ENCODE data around the gene SPART. TPM values are rescaled to one million over a fixed set of nuclear protein-coding genes. Genes with fewer than 3 reads are reported as not detected.
A peak's percentile ranks its signal among the peaks of the same experiment; 100 is the strongest.

SPART gene
- total RNA-seq, 4 donors from 2014 or later, result 45.6 to 297 (median 135) TPM

DNA sequence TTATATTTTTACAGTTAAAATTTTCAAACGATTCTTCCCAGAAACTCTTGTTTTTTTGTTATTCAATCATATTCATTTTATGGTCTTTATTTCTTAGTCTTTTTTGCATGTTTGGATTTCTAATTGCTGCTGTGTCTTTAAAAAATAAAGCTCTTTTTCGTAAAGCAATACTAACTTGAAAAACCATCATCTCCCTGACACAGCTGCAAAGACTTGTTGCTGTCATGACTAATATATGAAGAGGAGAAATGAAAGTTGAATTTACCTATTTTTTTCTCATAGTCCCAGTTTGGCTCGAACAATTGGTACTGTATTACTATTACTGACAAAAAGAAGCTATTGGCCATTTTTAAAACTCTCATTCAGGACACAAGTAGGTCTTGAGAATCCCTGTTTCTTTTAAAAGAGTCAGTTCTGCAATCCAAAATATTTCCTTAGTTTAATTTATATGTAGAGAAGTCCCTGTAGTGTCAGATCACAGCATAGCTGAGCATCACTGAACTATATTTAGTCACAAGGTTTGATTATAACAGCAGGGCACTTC is 12.1 kb upstream of the SPART start:
- Histone ChIP-seq H3K27ac (peak overlapping the region; percentile 50 to 62), H3K4me1 (peaks cover 0 to 11% of the 10 kb centered on the region in 2 donors)
- intact Hi-C loops (cut with DNase I; ENCODE audit: low total_unique reads), result no loop called here

GRCh38 chr13:36357692-36358091 is 11.5 kb upstream of the SPART start:
- no peak overlapping the region for H3K4me3 ChIP-seq
- DNase-seq, result peak; percentile 74 to 75
- intact Hi-C loops (cut with DNase I; ENCODE audit: low total_unique reads), result no loop called here
- H3K27me3 ChIP-seq, result no peaks in the 10 kb centered on the region
- peak overlapping the region; percentile 50 to 62 for H3K27ac ChIP-seq
- no peaks in the 10 kb centered on the region for H3K36me3 ChIP-seq
- H3K9me3 ChIP-seq, result no peaks in the 10 kb centered on the region
- peaks cover 0 to 11% of the 10 kb centered on the region in 2 donors for H3K4me1 ChIP-seq
- TF ChIP-seq CTCF (IDR thresholded peaks at IDR 0.05) (no peak), POLR2A (IDR thresholded peaks at IDR 0.05) (no peak)

More for the DNA sequence above, 12.1 kb upstream of the SPART start:
- Histone ChIP-seq H3K27me3 (no peaks in the 10 kb centered on the region), H3K9me3 (no peaks in the 10 kb centered on the region), H3K36me3 (no peaks in the 10 kb centered on the region), H3K4me3 (no peak overlapping the region)
- no peak for DNase-seq
- no peak for TF ChIP-seq POLR2A (IDR thresholded peaks at IDR 0.05)
- no peak for TF ChIP-seq CTCF (IDR thresholded peaks at IDR 0.05)

- TF ChIP-seq CTCF (IDR thresholded peaks at IDR 0.05) (no peak), POLR2A (IDR thresholded peaks at IDR 0.05) (no peak)
- intact Hi-C loops (cut with DNase I; ENCODE audit: low total_unique reads), result no loop called here
- peak overlapping the region; percentile 50 to 62 for H3K27ac ChIP-seq
- no peaks in the 10 kb centered on the region for H3K27me3 ChIP-seq
- H3K4me1 ChIP-seq, result peaks cover 0 to 11% of the 10 kb centered on the region in 2 donors
- no peak overlapping the region for H3K4me3 ChIP-seq
- no peaks in the 10 kb centered on the region for H3K36me3 ChIP-seq
- DNase-seq, result no peak
- no peaks in the 10 kb centered on the region for H3K9me3 ChIP-seq
These were observed 11.0 kb upstream of the SPART start for GRCh38 chr13:36357231-36357630.

DNA sequence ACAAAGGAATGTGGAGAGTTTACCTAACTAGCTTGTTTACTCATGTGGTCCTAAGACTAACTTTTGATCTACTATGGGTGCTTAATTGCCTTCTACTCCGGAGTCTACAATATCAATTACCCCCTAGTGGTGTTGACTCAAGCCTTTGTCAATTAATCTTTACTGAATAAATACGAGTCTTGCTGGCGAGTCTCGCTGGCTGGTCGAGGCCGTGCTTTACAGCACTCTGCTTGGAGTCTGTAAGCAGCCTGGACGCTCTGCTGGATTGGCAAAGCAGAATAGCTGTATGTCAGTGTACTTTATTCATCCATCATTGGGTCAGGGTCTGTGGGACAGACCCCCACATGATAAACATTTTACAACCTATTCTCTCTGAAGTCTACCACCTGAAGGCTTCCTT is 9.9 kb upstream of the SPART start:
- H3K27ac ChIP-seq, result peak overlapping the region in 1 of 2 donors; percentile 50
- no peak for DNase-seq
- H3K27me3 ChIP-seq, result no peaks in the 10 kb centered on the region
- TF ChIP-seq CTCF (IDR thresholded peaks at IDR 0.05) (no peak), POLR2A (IDR thresholded peaks at IDR 0.05) (no peak)
- H3K9me3 ChIP-seq, result no peaks in the 10 kb centered on the region
- no peaks in the 10 kb centered on the region for H3K36me3 ChIP-seq
- no peak overlapping the region for H3K4me3 ChIP-seq
- intact Hi-C loops (cut with DNase I; ENCODE audit: low total_unique reads), result no loop called here
- H3K4me1 ChIP-seq, result peaks cover 0 to 11% of the 10 kb centered on the region in 2 donors

DNA sequence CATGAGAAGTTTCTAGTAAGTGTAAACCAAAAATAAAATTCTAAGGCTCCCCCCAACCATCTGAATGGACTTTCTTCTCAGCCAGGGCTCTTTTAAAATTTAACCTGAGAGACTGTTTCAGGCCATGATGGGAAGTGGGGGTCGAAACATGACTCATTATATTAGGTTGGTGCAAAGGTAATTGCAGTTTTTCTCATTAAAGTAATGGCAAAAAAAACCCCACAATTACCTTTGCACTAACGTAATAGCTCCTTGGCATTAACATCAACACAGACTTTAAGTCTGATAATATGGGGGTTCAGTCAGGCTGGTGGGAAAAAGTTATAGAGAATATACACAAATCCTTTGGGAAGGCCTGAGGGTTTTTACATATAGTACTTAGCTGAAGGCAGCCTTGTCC is 9.4 kb upstream of the SPART start:
- no peaks in the 10 kb centered on the region for H3K9me3 ChIP-seq
- no peaks in the 10 kb centered on the region for H3K27me3 ChIP-seq
- TF ChIP-seq POLR2A (IDR thresholded peaks at IDR 0.05) (no peak), CTCF (IDR thresholded peaks at IDR 0.05) (no peak)
- H3K36me3 ChIP-seq, result no peaks in the 10 kb centered on the region
- DNase-seq, result no peak
- no peak overlapping the region for H3K27ac ChIP-seq
- intact Hi-C loops (cut with DNase I; ENCODE audit: low total_unique reads), result no loop called here
- no peak overlapping the region for H3K4me3 ChIP-seq
- H3K4me1 ChIP-seq, result peaks cover 0 to 11% of the 10 kb centered on the region in 2 donors
